Heart left ventricle (tissue), 16 donors: ENCODE results near the gene EPB41L2. TPM values are rescaled to one million over a fixed set of nuclear protein-coding genes. Genes with fewer than 3 reads are reported as not detected.
A peak's percentile ranks its signal among the peaks of the same experiment; 100 is the strongest.

ENCODE experiments used
- ATAC-seq, 4 donors: fragments of 200-7000 bp; cut with Tn5 transposase; one replicate each; pipeline ENCODE4 v1.9.1; 2020 to 2022; ENCODE audit warnings: moderate library complexity in 4 of 4, mild to moderate bottlenecking in 3 of 4, moderate number of reproducible peaks in 1 of 4
- DNase-seq, 5 donors: peaks; one replicate each; pipeline ENCODE4 v3.0.0-alpha.2; 2020
- H3K27ac ChIP-seq, 12 donors: fragments of 200-600 bp; sonication (generic) in 4 of 12; one replicate each; pipeline versions ENCODE4 v1.5.0 to v1.8.0; 2016 to 2022; ENCODE audit warnings: mild to moderate bottlenecking in 2 of 12
- H3K27me3 ChIP-seq, 9 donors: fragments of 200-600 bp; sonication (generic) in 2 of 9; one replicate each; pipeline versions ENCODE4 v1.5.1 to v1.8.0; 2016 to 2022; ENCODE audit warnings: mild to moderate bottlenecking in 3 of 9
- H3K36me3 ChIP-seq, 9 donors: fragments of 200-600 bp; sonication (generic) in 2 of 9; one replicate each; pipeline versions ENCODE4 v1.5.0 to v1.8.0; 2018 to 2022; ENCODE audit warnings: mild to moderate bottlenecking in 2 of 9
- H3K4me1 ChIP-seq, 12 donors: fragments of 200-600 bp; sonication (generic) in 4 of 12; one replicate each; pipeline versions ENCODE4 v1.5.0 to v1.8.0; 2016 to 2022; ENCODE audit warnings: mild to moderate bottlenecking in 3 of 12
- H3K4me3 ChIP-seq, 12 donors: fragments of 200-600 bp; sonication (generic) in 4 of 12; one replicate each; pipeline versions ENCODE4 v1.5.0 to v1.8.0; 2017 to 2022; ENCODE audit warnings: mild to moderate bottlenecking in 9 of 12, moderate library complexity in 4 of 12
- H3K9me3 ChIP-seq, 12 donors: fragments of 200-600 bp; sonication (generic) in 4 of 12; one replicate each; pipeline versions ENCODE4 v1.5.0 to v1.8.0; 2016 to 2022; ENCODE audit warnings: mild to moderate bottlenecking in 1 of 12
- CTCF ChIP-seq, 12 donors: fragments of 200-600 bp; sonication (generic) in 4 of 12; IDR thresholded peaks; one replicate each; pipeline versions ENCODE4 v1.5.0 to v1.8.0; 2018 to 2022; ENCODE audit warnings: antibody characterized with exemption in 12 of 12, mild to moderate bottlenecking in 5 of 12
- POLR2A ChIP-seq, 2 donors: fragments of 450-650 bp; IDR thresholded peaks; one replicate each; pipeline ENCODE4 v1.6.1; 2017; ENCODE audit warnings: antibody characterized with exemption in 2 of 2, mild to moderate bottlenecking in 2 of 2, moderate library complexity in 2 of 2
- WGBS, 4 donors: extraction: QIAGEN DNeasy Blood & Tissue Kit in 2 of 4; methylation state at CpG; one replicate each; pipeline versions ENCODE4 v1.1.5 to v1.1.7; 2013 to 2018; 5-methylcytosine and 5-hydroxymethylcytosine counted together
- intact Hi-C, 10 donors: fragments of 100-400 bp; cut with DNase I; formaldehyde crosslinking; loops; one replicate each; pipeline versions ENCODE4 v1.11.1 to v1.14.2; 2022
- polyA plus RNA-seq, 2 donors: library from polyadenylated mRNA; stranded (reverse); fragments of 200-250 nt; gene quantifications; one replicate each; pipeline ENCODE4 v1.2.3, GENCODE V29; 2013
- total RNA-seq, 9 donors: library from RNA; depleted of rRNA in 2 of 9; stranded (reverse); fragments of >200 nt in 2 of 9; fragmentation: NEBNext Ultra II Directional in 3 of 9; extraction: Animal tissue kit (Norgen Biotek cat#: 25700) in 3 of 9; gene quantifications; one replicate each; pipeline versions ENCODE4 v1.1.0 to v1.2.4, GENCODE V29; 2016 to 2023
- donor health status: ischemic (EF 13 %, LVEDD 7.1; RV severe dilation, severe dysfunction).
- donor health status: healthy with polysubstance abuse.
- donor health status: DM: no; HTN: yes; CAD: no.
- donor health status: DM: no; HTN: no; CAD: no.
- donor health status: ischemic (EF 25% LVEDD 6.9; RV normal size, moderate dysfunction).
- donor health status: ischemic (EF 25% LVEDD 5.7; RV mildly dilated, moderate dysfunction).
- donor health status: healthy.
- donor health status: DM: yes; HTN: yes; CAD: no.
- donor health status: ischemic (EF 35%, LVEDD 5.7; RV mildly dilated, moderate dysfunction).
- donor health status: nonischemic (EF 11% LVEDD 7.7; RV severe dilation, severe dysfunction).
- donor health status: DM: yes; HTN: yes; CAD: no.
- donor health status: PGD.
- donor health status: ischemic (EF 29% LVEDD 5.4; RV normal size, mild dysfunction).
- donor health status: nonischemic (EF 23%, LVEDD 6.1; RV moderate dilation, normal function).

The EPB41L2 gene
- total and polyA plus RNA-seq, 11 donors = 21.3 to 115 (median 51.9) TPM

GRCh38 chr6:130935978-130936377, 127.1 kb downstream of the EPB41L2 start:
- H3K36me3 ChIP-seq = no peaks in the 10 kb centered on the region
- no peak overlapping the region for H3K4me3 ChIP-seq
- DNase-seq = no peak
- H3K27me3 ChIP-seq = no peaks in the 10 kb centered on the region
- no peak for TF ChIP-seq POLR2A (IDR thresholded peaks at IDR 0.05)
- no peak for TF ChIP-seq CTCF (IDR thresholded peaks at IDR 0.05)
- H3K27ac ChIP-seq = no peak overlapping the region
- intact Hi-C loops = no loop called here
- no peak for ATAC-seq
- H3K4me1 ChIP-seq = peaks cover 0 to 70% (median 11%) of the 10 kb centered on the region in 12 donors
- H3K9me3 ChIP-seq = peaks cover 0 to 2% (median 0%) of the 10 kb centered on the region in 12 donors

- peak in 1 of 4 donors; percentile 54 for ATAC-seq
- Histone ChIP-seq H3K36me3 (no peaks in the 10 kb centered on the region), H3K27ac (peak overlapping the region in 1 of 12 donors; percentile 27), H3K4me3 (no peak overlapping the region), H3K9me3 (peaks cover 0 to 6% (median 0%) of the 10 kb centered on the region in 12 donors), H3K4me1 (peaks cover 0 to 70% (median 11%) of the 10 kb centered on the region in 12 donors), H3K27me3 (no peaks in the 10 kb centered on the region)
- intact Hi-C loops = no loop called here
- no peak for DNase-seq
- TF ChIP-seq POLR2A (IDR thresholded peaks at IDR 0.05) = no peak
- TF ChIP-seq CTCF (IDR thresholded peaks at IDR 0.05) = no peak
- 50 to 59% (median 55%) methylated on average over 4 of the region's 4 CpGs for WGBS, 4 donors
Observed at GRCh38 chr6:130934848-130935585, 128.0 kb downstream of the EPB41L2 start.

- Histone ChIP-seq H3K4me1 (peaks cover 0 to 77% (median 12%) of the 10 kb centered on the region in 12 donors), H3K9me3 (peaks cover 0 to 6% (median 0%) of the 10 kb centered on the region in 12 donors), H3K27ac (no peak overlapping the region), H3K27me3 (no peaks in the 10 kb centered on the region), H3K4me3 (no peak overlapping the region), H3K36me3 (no peaks in the 10 kb centered on the region)
- intact Hi-C loops = no loop called here
- 60 to 71% (median 65%) methylated on average over 6 of the region's 6 CpGs for WGBS, 4 donors
- TF ChIP-seq CTCF (IDR thresholded peaks at IDR 0.05) (no peak), POLR2A (IDR thresholded peaks at IDR 0.05) (no peak)
- DNase-seq (no peak), ATAC-seq (peak in 2 of 4 donors; percentile 26 to 36)
Observed at GRCh38 chr6:130933712-130934200, 129.3 kb downstream of the EPB41L2 start.

- Histone ChIP-seq H3K36me3 (no peaks in the 10 kb centered on the region), H3K27ac (no peak overlapping the region), H3K27me3 (no peaks in the 10 kb centered on the region), H3K4me3 (no peak overlapping the region), H3K4me1 (peaks cover 0 to 78% (median 14%) of the 10 kb centered on the region in 12 donors), H3K9me3 (peaks cover 0 to 6% (median 0%) of the 10 kb centered on the region in 12 donors)
- no peak for TF ChIP-seq CTCF (IDR thresholded peaks at IDR 0.05)
- no peak for TF ChIP-seq POLR2A (IDR thresholded peaks at IDR 0.05)
- 79 to 93% (median 86%) methylated on average over 2 of the region's 2 CpGs for whole genome bisulfite sequencing, 4 donors
- DNase-seq (no peak), ATAC-seq (no peak)
- intact Hi-C loops = no loop called here
Observed at GRCh38 chr6:130932921-130933320, 130.1 kb downstream of the EPB41L2 start.
